H1 (cell line): ENCODE results near the gene TTL. TPM values are rescaled to one million over a fixed set of nuclear protein-coding genes. Genes with fewer than 3 reads are reported as not detected.

Experiments used
- CTCF ChIA-PET: fragments of 300-600 bp; sonication (Branson Sonifier 250); formaldehyde crosslinking; loops from one replicate; lab custom pipeline; 2021; ENCODE audit not compliant: partially characterized antibody; lab: Charles Lee
- POLR2A ChIA-PET: fragments of 300-600 bp; sonication (Branson Sonifier 250); formaldehyde crosslinking; loops from one replicate; lab custom pipeline; 2021; ENCODE audit warnings: inconsistent platforms; ENCODE audit not compliant: partially characterized antibody; lab: Charles Lee
- DNase-seq, 2 experiments: peaks; one replicate each; pipeline versions ENCODE4 v3.0.0 to v3.0.0-alpha.2; 2010 to 2022; ENCODE audit warnings: low spot score in 2 of 2, low read depth in 1 of 2, mixed read lengths in 1 of 2
- FAIRE-seq: peaks from 2 replicates; lab custom pipeline; 2011; peaks lifted over from hg19 to GRCh38; lab: Jason Lieb, UNC
- H2AFZ ChIP-seq: 2 replicates; pipeline ENCODE4 v1.8.1; 2012; ENCODE audit warnings: low read length, inconsistent platforms
- H2AK5ac ChIP-seq: 2 replicates; pipeline ENCODE4 v1.6.1; 2013; ENCODE audit warnings: low read depth, low read length
- H2BK120ac ChIP-seq: replicated peaks from 2 replicates; pipeline ENCODE3; 2013; ENCODE audit warnings: low read depth, low read length, inconsistent platforms
- H2BK12ac ChIP-seq: 2 replicates; pipeline ENCODE4 v1.6.1; 2013; ENCODE audit warnings: low read depth, low read length
- H2BK15ac ChIP-seq: 2 replicates; pipeline ENCODE4 v1.6.1; 2013; ENCODE audit warnings: low read length
- H2BK20ac ChIP-seq: 2 replicates; pipeline ENCODE4 v1.6.1; 2013; ENCODE audit warnings: low read length
- H2BK5ac ChIP-seq: 2 replicates; pipeline ENCODE4 v1.6.1; 2013; ENCODE audit warnings: low read depth, low read length
- H3K14ac ChIP-seq: 2 replicates; pipeline ENCODE4 v1.6.1; 2013; ENCODE audit warnings: inconsistent platforms; ENCODE audit not compliant: insufficient read length
- H3K18ac ChIP-seq: 2 replicates; pipeline ENCODE4 v1.6.1; 2013; ENCODE audit warnings: low read length; ENCODE audit errors: extremely low read depth
- H3K23ac ChIP-seq: 2 replicates; pipeline ENCODE4 v1.6.1; 2013; ENCODE audit warnings: inconsistent platforms; ENCODE audit not compliant: insufficient read length
- H3K23me2 ChIP-seq: 2 replicates; pipeline ENCODE4 v1.6.1; 2013; ENCODE audit warnings: low read depth, low read length
- H3K27ac ChIP-seq: 2 replicates; pipeline ENCODE4 v1.6.1; 2011; ENCODE audit warnings: low read depth, low read length, inconsistent platforms
- H3K27me3 ChIP-seq, 4 experiments: replicated peaks in 1 of 4; 1 replicate in 1 of 4; 2 replicates in 3 of 4; pipeline versions ENCODE4 v1.6.1 to v1.8.1; 2011 to 2013; ENCODE audit warnings: low read length in 3 of 4, mild to moderate bottlenecking in 3 of 4, inconsistent platforms in 2 of 4, mixed read lengths in 2 of 4, moderate library complexity in 1 of 4; ENCODE audit not compliant: control insufficient read depth in 3 of 4, insufficient read depth in 3 of 4; ENCODE audit errors: extremely low read depth in 1 of 4
- H3K36me3 ChIP-seq, 4 experiments: 2 replicates each; pipeline versions ENCODE4 v1.6.1 to v1.8.1; 2011 to 2013; ENCODE audit warnings: mild to moderate bottlenecking in 4 of 4, low read length in 3 of 4, moderate library complexity in 2 of 4, control low read depth in 1 of 4, inconsistent platforms in 1 of 4; ENCODE audit not compliant: insufficient read depth in 4 of 4, control insufficient read depth in 2 of 4
- H3K4ac ChIP-seq: replicated peaks from 2 replicates; pipeline ENCODE3; 2013; ENCODE audit warnings: low read length, low read depth, mixed read lengths, inconsistent platforms; ENCODE audit not compliant: insufficient read length
- H3K4me1 ChIP-seq, 4 experiments: replicated peaks in 1 of 4; 1 replicate in 1 of 4; 2 replicates in 3 of 4; pipeline versions ENCODE4 v1.6.1 to v1.8.1; 2011 to 2013; ENCODE audit warnings: low read length in 3 of 4, inconsistent platforms in 2 of 4, mixed read lengths in 1 of 4; ENCODE audit not compliant: insufficient read depth in 4 of 4, control insufficient read depth in 3 of 4
- H3K4me2 ChIP-seq, 2 experiments: 2 replicates each; pipeline versions ENCODE4 v1.6.1 to v1.8.1; 2011 to 2013; ENCODE audit warnings: low read depth in 2 of 2, low read length in 2 of 2, control low read depth in 1 of 2, inconsistent platforms in 1 of 2, mild to moderate bottlenecking in 1 of 2; ENCODE audit not compliant: insufficient read depth in 1 of 2
- H3K4me3 ChIP-seq, 4 experiments: fragments of 200-600, 300-600 bp in 1 of 4; sonication (generic), shearing (Covaris generic), sonication (Bioruptor Twin) in 1 of 4; 2 replicates each; pipeline versions ENCODE4 v1.5.1 to v1.8.1; 2011 to 2016; ENCODE audit warnings: low read length in 4 of 4, low read depth in 3 of 4, control low read depth in 2 of 4, inconsistent platforms in 2 of 4, mild to moderate bottlenecking in 2 of 4, mixed read lengths in 1 of 4, moderate library complexity in 1 of 4; ENCODE audit not compliant: insufficient read depth in 2 of 4; ENCODE audit errors: extremely low read depth in 1 of 4
- H3K56ac ChIP-seq: replicated peaks from 2 replicates; pipeline ENCODE3; 2013; ENCODE audit warnings: low read depth, mild to moderate bottlenecking, mixed read lengths, low read length, inconsistent platforms; ENCODE audit not compliant: insufficient read length
- H3K79me1 ChIP-seq: 2 replicates; pipeline ENCODE4 v1.6.1; 2013; ENCODE audit warnings: low read depth, low read length, control low read depth
- H3K79me2 ChIP-seq, 2 experiments: 2 replicates each; pipeline versions ENCODE4 v1.6.1 to v1.8.1; 2012 to 2013; ENCODE audit warnings: low read length in 2 of 2, mild to moderate bottlenecking in 2 of 2, inconsistent platforms in 1 of 2; ENCODE audit not compliant: insufficient read depth in 2 of 2, control insufficient read depth in 1 of 2
- H3K9ac ChIP-seq, 4 experiments: replicated peaks in 1 of 4; 1 replicate in 1 of 4; 2 replicates in 3 of 4; pipeline versions ENCODE4 v1.6.1 to v1.8.1; 2011 to 2013; ENCODE audit warnings: low read depth in 3 of 4, low read length in 3 of 4, control low read depth in 2 of 4, mild to moderate bottlenecking in 2 of 4, moderate library complexity in 2 of 4, inconsistent platforms in 1 of 4; ENCODE audit errors: extremely low read depth in 1 of 4
- H3K9me3 ChIP-seq, 2 experiments: 2 replicates each; pipeline versions ENCODE4 v1.6.1 to v1.8.1; 2012 to 2013; ENCODE audit warnings: mild to moderate bottlenecking in 2 of 2, moderate library complexity in 2 of 2, control low read depth in 1 of 2, inconsistent platforms in 1 of 2, low read depth in 1 of 2, low read length in 1 of 2, mixed read lengths in 1 of 2; ENCODE audit not compliant: insufficient read depth in 2 of 2
- H4K20me1 ChIP-seq, 2 experiments: replicated peaks in 1 of 2; 2 replicates each; pipeline versions ENCODE3 to v1.8.1; 2011 to 2013; ENCODE audit warnings: inconsistent platforms in 2 of 2, low read length in 2 of 2, mild to moderate bottlenecking in 1 of 2; ENCODE audit not compliant: insufficient read depth in 2 of 2, control insufficient read depth in 1 of 2
- H4K5ac ChIP-seq: 2 replicates; pipeline ENCODE4 v1.6.1; 2013; ENCODE audit warnings: low read length, low read depth, mixed read lengths, inconsistent platforms; ENCODE audit not compliant: insufficient read length
- H4K8ac ChIP-seq: 2 replicates; pipeline ENCODE4 v1.8.0; 2013; ENCODE audit warnings: mild to moderate bottlenecking, moderate library complexity, low read length, inconsistent platforms; ENCODE audit not compliant: insufficient read depth; ENCODE audit errors: extremely low read depth
- H4K91ac ChIP-seq: replicated peaks from 2 replicates; pipeline ENCODE3; 2013; ENCODE audit warnings: low read length, mixed read lengths, inconsistent platforms; ENCODE audit not compliant: insufficient read length
- BACH1 ChIP-seq: IDR thresholded peaks from 2 replicates; pipeline ENCODE4 v1.6.1; 2012; ENCODE audit warnings: low read length, improper control_type of control experiment
- GABPA ChIP-seq: IDR thresholded peaks from 2 replicates; pipeline ENCODE4 v1.6.1; 2011; ENCODE audit warnings: mild to moderate bottlenecking, low read length, moderate library complexity, borderline replicate concordance; ENCODE audit not compliant: insufficient read depth
- JUN ChIP-seq: IDR thresholded peaks from 2 replicates; pipeline ENCODE4 v1.6.1; 2011; ENCODE audit warnings: low read depth, mild to moderate bottlenecking, improper control_type of control experiment, low read length
- RNF2 ChIP-seq: fragments of 200-900, 300-1000 bp; sonication (generic); IDR thresholded peaks from 2 replicates; pipeline ENCODE4 v1.7.1; 2016; ENCODE audit warnings: borderline replicate concordance, low read depth, mild to moderate bottlenecking, antibody characterized with exemption, low read length; ENCODE audit not compliant: poor library complexity, severe bottlenecking; ENCODE audit errors: missing control alignments
- SP1 ChIP-seq: IDR thresholded peaks from 2 replicates; pipeline ENCODE4 v1.6.1; 2011; ENCODE audit warnings: low read depth, low read length
- WGBS, 2 experiments: shearing (Covaris generic) in 1 of 2; methylation state at CpG; one replicate each; pipeline versions ENCODE4 v1.1.6 to v1.1.7; 2013 to 2015; ENCODE audit warnings: low lambda C conversion rate in 2 of 2, mixed read lengths in 2 of 2, inconsistent platforms in 1 of 2, low coverage in 1 of 2, missing lambda C conversion rate in 1 of 2; ENCODE audit not compliant: insufficient replicate concordance in 2 of 2, insufficient coverage in 1 of 2, insufficient read length in 1 of 2; ENCODE audit errors: extremely low coverage in 1 of 2, missing lambda C conversion rate in 1 of 2; 5-methylcytosine and 5-hydroxymethylcytosine counted together
- polyA plus RNA-seq, 7 experiments: library from polyadenylated mRNA; depleted of rRNA in 3 of 7; stranded (reverse) in 5 of 7; unstranded in 2 of 7; fragments of >200 nt in 5 of 7; fragments of 200-250 nt in 2 of 7; gene quantifications; 1 replicate in 5 of 7; 2 replicates in 1 of 7; 4 replicates in 1 of 7; pipeline versions ENCODE4 v1.2.1 to v1.2.3, GENCODE V29; 2011 to 2013; ENCODE audit warnings: missing spikeins in 2 of 7, mixed read lengths in 2 of 7
- total RNA-seq: library from RNA; stranded (reverse); fragmentation: NEBNext Ultra II Directional; extraction: Animal tissue kit (Norgen Biotek cat#: 25700); gene quantifications from 2 replicates; pipeline ENCODE4 v1.2.1, GENCODE V29; 2021
- TF ChIP-seq, protein P1 (sequence below): IDR thresholded peaks from 2 replicates; pipeline ENCODE4 v1.6.1; 2011; ENCODE audit warnings: low read depth, mild to moderate bottlenecking, low read length; ENCODE audit not compliant: insufficient read depth

Gene TTL
- total and polyA plus RNA-seq, 2 of the 8 experiments (the other 6 are each of a cell fraction or from before 2014, with no cell fraction given): 17.5 to 57.1 TPM

DNA sequence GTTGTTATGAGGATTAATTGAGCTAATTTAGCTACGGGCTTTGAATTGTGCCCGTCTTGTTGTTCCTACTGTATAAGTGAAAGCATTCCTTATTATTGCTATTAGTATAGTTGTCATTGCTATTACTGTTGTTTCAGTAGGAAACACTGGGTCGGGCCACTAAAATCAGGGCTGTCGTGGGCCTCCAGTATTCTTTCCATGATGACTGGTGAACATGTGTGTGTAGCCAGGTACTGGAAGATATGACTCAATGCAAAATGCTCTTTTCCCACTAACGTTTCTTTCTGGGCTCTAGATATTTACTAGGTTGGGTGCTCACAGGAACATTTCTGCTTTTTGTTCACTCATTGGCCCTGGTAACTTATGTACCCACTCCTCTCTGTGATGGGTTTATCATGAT lies 4.9 kb downstream of the TTL start:
- Histone ChIP-seq H2BK5ac (no peak overlapping the region), H4K5ac (no peak overlapping the region), H4K8ac (no peak overlapping the region), H3K27ac (no peak overlapping the region), H3K56ac (no peak overlapping the region), H3K23ac (no peak overlapping the region), H2BK12ac (no peak overlapping the region), H3K18ac (no peak overlapping the region), H3K23me2 (peaks cover 6% of the 10 kb centered on the region), H3K4me3 (no peak overlapping the region), H3K79me2 (peaks cover 0 to 42% of the 10 kb centered on the region in 2 experiments; a peak in 3 of 4 replicates), H3K36me3 (peaks cover 0 to 3% (median 0%) of the 10 kb centered on the region in 4 experiments; a peak in 1 of 8 replicates), H3K4me2 (no peak overlapping the region), H2BK120ac (no peak overlapping the region), H3K14ac (no peak overlapping the region), H2BK20ac (no peak overlapping the region), H3K9ac (no peak overlapping the region), H4K91ac (no peak overlapping the region), H3K27me3 (no peaks in the 10 kb centered on the region), H2AK5ac (no peak overlapping the region), H2AFZ (no peak overlapping the region), H3K4me1 (peaks cover 0 to 7% (median 2%) of the 10 kb centered on the region in 4 experiments; a peak in 3 of 7 replicates), H3K4ac (no peak overlapping the region), H3K79me1 (0 out of 2 replicates have a peak, but pooled peaks cover 6% of the 10 kb centered on the region), H3K9me3 (no peaks in the 10 kb centered on the region), H4K20me1 (no peaks in the 10 kb centered on the region), H2BK15ac (no peak overlapping the region)
- 90% methylated on average over 5 of the region's 5 CpGs; no CpG with 5 or more reads in 1 of the 2 experiments for WGBS, 2 experiments
- FAIRE-seq (no peak), DNase-seq (no peak)
- TF ChIP-seq, protein P1, sequence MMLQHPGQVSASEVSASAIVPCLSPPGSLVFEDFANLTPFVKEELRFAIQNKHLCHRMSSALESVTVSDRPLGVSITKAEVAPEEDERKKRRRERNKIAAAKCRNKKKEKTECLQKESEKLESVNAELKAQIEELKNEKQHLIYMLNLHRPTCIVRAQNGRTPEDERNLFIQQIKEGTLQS: no peak
- TF ChIP-seq GABPA (no peak), RNF2 (no peak), SP1 (no peak), BACH1 (no peak), JUN (no peak)
- POLR2A ChIA-PET: no interaction called here
- CTCF ChIA-PET: no interaction called here
